ENCODE measurements around the gene CKAP5.

DNA sequence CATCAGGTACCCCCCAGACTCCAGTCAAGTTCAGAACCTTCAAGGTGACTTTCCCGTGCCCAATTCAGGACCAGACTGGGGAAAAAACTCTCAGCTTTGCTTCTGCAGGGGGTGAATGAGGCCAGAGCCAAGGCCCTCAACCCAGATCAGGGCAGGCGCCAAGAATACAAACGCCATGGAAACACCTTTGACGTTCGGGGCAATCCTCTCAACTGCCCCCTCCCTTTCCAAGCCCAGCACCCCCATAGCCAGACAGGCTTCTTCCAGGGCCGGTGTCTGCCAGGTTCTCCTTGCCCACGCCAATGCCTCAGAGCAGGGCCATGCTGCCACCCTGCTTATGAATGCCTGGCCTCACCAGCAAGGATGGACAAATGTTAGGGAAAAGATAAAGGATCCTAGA, 151.5 kb downstream of the CKAP5 start:
- TF ChIP-seq, protein P1, sequence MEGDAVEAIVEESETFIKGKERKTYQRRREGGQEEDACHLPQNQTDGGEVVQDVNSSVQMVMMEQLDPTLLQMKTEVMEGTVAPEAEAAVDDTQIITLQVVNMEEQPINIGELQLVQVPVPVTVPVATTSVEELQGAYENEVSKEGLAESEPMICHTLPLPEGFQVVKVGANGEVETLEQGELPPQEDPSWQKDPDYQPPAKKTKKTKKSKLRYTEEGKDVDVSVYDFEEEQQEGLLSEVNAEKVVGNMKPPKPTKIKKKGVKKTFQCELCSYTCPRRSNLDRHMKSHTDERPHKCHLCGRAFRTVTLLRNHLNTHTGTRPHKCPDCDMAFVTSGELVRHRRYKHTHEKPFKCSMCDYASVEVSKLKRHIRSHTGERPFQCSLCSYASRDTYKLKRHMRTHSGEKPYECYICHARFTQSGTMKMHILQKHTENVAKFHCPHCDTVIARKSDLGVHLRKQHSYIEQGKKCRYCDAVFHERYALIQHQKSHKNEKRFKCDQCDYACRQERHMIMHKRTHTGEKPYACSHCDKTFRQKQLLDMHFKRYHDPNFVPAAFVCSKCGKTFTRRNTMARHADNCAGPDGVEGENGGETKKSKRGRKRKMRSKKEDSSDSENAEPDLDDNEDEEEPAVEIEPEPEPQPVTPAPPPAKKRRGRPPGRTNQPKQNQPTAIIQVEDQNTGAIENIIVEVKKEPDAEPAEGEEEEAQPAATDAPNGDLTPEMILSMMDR (IDR thresholded peaks at IDR 0.05; ENCODE audit: low read depth, low read length, poor library complexity, severe bottlenecking), result no peak
- no peak for TF ChIP-seq EZH2phosphoT487 (IDR thresholded peaks at IDR 0.05; ENCODE audit: borderline replicate concordance, low read length)

All from DOHH2 (cell line).